Measurements from ENCODE around the gene TRIM47. TPM values are rescaled to one million over a fixed set of nuclear protein-coding genes. Genes with fewer than 3 reads are reported as not detected.
A peak's percentile ranks its signal among the peaks of the same experiment; 100 is the strongest.

Gene TRIM47
- total RNA-seq, 1 experiment from 2014 or later, result 0.95 TPM

DNA sequence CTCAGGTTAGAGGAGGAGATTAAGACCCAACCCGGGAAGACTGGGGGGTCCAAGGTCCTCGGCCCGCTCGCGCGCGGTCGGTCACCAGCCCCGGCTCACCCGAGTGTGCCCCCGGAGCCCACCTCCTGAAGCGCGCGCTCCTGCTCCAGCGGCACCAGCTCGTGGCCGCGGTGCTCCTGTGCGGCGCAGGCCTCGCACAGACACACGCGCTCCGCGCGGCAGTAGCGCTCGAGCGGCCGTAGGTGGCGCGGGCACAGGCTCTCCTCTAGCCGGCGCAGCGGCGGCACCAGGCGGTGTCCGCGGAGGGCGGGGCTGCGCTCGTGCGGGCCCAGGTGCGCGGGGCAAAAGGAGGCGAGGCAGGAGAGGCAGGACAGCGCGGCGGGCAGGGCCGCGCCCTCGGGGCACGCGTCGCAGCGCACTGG, 618 bp downstream of the TRIM47 start:
- TF ChIP-seq, protein P1, sequence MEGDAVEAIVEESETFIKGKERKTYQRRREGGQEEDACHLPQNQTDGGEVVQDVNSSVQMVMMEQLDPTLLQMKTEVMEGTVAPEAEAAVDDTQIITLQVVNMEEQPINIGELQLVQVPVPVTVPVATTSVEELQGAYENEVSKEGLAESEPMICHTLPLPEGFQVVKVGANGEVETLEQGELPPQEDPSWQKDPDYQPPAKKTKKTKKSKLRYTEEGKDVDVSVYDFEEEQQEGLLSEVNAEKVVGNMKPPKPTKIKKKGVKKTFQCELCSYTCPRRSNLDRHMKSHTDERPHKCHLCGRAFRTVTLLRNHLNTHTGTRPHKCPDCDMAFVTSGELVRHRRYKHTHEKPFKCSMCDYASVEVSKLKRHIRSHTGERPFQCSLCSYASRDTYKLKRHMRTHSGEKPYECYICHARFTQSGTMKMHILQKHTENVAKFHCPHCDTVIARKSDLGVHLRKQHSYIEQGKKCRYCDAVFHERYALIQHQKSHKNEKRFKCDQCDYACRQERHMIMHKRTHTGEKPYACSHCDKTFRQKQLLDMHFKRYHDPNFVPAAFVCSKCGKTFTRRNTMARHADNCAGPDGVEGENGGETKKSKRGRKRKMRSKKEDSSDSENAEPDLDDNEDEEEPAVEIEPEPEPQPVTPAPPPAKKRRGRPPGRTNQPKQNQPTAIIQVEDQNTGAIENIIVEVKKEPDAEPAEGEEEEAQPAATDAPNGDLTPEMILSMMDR (conservative IDR thresholded peaks at IDR 0.05; ENCODE audit: low read depth, low read length), result peak; percentile 50
- TF ChIP-seq EZH2 (IDR thresholded peaks at IDR 0.05; ENCODE audit: borderline replicate concordance, low read depth, low read length, poor library complexity, severe bottlenecking), result no peak
- peak overlapping the region; percentile 39 for H3K4me3 ChIP-seq (ENCODE audit: low read depth, low read length, poor library complexity, severe bottlenecking)
- H3K27ac ChIP-seq (ENCODE audit: low read depth, low read length, poor library complexity, severe bottlenecking), result no peak overlapping the region
- no peaks in the 10 kb centered on the region for H3K9me3 ChIP-seq (ENCODE audit: low read depth, low read length, poor library complexity, severe bottlenecking)
- intact Hi-C loops (cut with micrococcal nuclease; ENCODE audit: unreplicated experiment), result no loop called here
- BruUV-seq (replicated peaks), result no TSS peak
- DNase-seq (ENCODE audit: low spot score), result peak; percentile 78
- no peaks in the 10 kb centered on the region for H3K36me3 ChIP-seq (ENCODE audit: insufficient read depth, low read length, poor library complexity, severe bottlenecking)
- ChIA-PET CTCF (interaction anchor here (1.2 kb wide), 1 partner anchor 124 kb away, joined by 3 read pairs; no protein-coding TSS in a partner anchor), POLR2A (ENCODE audit: low non-redundant PET) (no interaction called here)
- H3K4me1 ChIP-seq (ENCODE audit: insufficient read depth, low read length, poor library complexity, severe bottlenecking), result peaks cover 16% of the 10 kb centered on the region
- peaks cover 13% of the 10 kb centered on the region for H3K27me3 ChIP-seq (replicated peaks; ENCODE audit: insufficient read depth, low read depth, low read length, poor library complexity)

DNA sequence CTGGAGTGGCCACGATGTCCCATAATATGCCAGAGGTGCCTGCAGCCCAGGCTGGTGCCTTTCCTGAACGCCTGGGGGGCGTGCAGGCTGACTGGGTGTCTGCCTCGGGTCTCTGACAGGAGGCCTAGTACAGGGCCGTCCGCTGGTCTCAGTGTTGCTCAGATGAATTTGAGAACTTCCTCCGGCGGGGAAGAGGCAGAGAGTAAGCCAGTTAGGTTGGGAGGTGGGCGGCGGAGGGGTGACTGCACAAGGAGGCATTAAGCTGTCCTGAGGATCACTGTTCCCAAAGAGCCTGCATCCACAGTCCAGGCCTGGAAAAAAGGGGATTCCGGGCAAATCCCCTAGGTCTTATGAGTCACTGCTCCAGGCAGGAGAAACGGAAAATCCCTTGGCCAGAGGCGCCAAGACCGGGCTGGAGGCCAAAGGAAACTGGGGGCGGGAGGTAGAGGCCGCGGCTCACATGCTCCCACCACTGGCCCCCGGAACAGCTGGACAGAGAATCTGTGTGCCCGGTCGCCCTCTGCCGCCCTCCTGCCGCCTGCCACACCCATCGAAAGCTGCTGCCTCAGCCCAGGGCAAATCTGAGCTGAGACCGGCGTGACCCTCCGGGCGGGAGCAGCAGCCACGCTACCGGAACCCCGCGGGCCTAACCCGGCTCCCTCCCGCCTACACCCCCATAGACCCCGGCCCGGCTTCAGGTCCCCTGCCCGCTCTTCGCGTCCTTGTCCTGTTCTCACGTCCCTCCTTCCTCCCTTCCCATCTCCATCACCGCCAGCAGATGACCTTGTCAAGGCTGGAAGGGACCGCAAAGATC, 1.2 kb downstream of the TRIM47 start:
- Histone ChIP-seq H3K27me3 (replicated peaks; ENCODE audit: insufficient read depth, low read depth, low read length, poor library complexity) (peaks cover 13% of the 10 kb centered on the region), H3K4me1 (ENCODE audit: insufficient read depth, low read length, poor library complexity, severe bottlenecking) (peaks cover 16% of the 10 kb centered on the region), H3K4me3 (ENCODE audit: low read depth, low read length, poor library complexity, severe bottlenecking) (peak overlapping the region; percentile 39), H3K9me3 (ENCODE audit: low read depth, low read length, poor library complexity, severe bottlenecking) (no peaks in the 10 kb centered on the region), H3K27ac (ENCODE audit: low read depth, low read length, poor library complexity, severe bottlenecking) (no peak overlapping the region), H3K36me3 (ENCODE audit: insufficient read depth, low read length, poor library complexity, severe bottlenecking) (no peaks in the 10 kb centered on the region)
- intact Hi-C loops (cut with micrococcal nuclease; ENCODE audit: unreplicated experiment), result no loop called here
- POLR2A ChIA-PET (ENCODE audit: low non-redundant PET), result no interaction called here
- TF ChIP-seq, protein P1 (conservative IDR thresholded peaks at IDR 0.05; ENCODE audit: low read depth, low read length), result no peak
- TF ChIP-seq EZH2 (IDR thresholded peaks at IDR 0.05; ENCODE audit: borderline replicate concordance, low read depth, low read length, poor library complexity, severe bottlenecking), result no peak
- CTCF ChIA-PET, result no interaction called here
- DNase-seq (ENCODE audit: low spot score), result no peak
- no TSS peak for BruUV-seq (replicated peaks)

DNA sequence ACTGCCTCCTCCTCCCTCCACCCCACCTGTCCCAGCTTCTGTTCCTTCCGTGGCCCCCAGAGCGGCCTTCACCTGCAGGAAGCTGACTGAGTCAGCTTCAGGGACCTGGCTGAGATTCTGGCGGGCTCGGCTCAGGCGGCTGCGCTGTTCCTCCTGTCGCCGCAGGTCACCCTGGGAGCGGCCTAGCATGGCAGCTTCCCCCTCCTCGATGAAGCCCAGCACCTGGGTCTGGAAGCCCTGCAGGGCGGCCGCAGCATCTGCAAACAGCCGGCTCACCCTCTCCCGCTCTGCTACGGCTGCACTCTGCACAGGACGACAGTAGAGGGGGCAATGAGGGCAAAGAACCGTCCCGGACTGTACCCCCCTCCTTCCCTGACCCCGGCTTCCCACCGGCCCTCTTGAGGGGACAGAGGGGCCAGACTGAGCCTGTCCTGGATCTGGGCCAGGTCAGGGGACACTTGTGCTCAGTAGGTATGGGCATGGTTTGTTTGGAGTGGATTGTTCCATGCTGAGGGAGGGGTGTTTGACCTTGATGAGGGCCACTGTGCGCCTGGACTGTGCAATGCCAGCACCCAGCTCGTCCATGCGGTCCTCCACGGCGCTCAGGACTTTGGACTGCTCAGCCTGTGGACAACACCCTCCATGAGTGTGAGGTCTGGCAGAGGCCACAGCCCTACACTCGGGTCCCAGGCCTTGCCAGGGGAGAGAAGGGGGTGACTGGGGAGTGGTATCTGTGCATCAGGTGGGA, 2.0 kb downstream of the TRIM47 start:
- Histone ChIP-seq H3K36me3 (ENCODE audit: insufficient read depth, low read length, poor library complexity, severe bottlenecking) (no peaks in the 10 kb centered on the region), H3K4me1 (ENCODE audit: insufficient read depth, low read length, poor library complexity, severe bottlenecking) (peaks cover 16% of the 10 kb centered on the region), H3K9me3 (ENCODE audit: low read depth, low read length, poor library complexity, severe bottlenecking) (no peaks in the 10 kb centered on the region), H3K27ac (ENCODE audit: low read depth, low read length, poor library complexity, severe bottlenecking) (no peak overlapping the region), H3K27me3 (replicated peaks; ENCODE audit: insufficient read depth, low read depth, low read length, poor library complexity) (peaks cover 13% of the 10 kb centered on the region), H3K4me3 (ENCODE audit: low read depth, low read length, poor library complexity, severe bottlenecking) (no peak overlapping the region)
- POLR2A ChIA-PET (ENCODE audit: low non-redundant PET), result no interaction called here
- intact Hi-C loops (cut with micrococcal nuclease; ENCODE audit: unreplicated experiment), result no loop called here
- TF ChIP-seq, protein P1 (conservative IDR thresholded peaks at IDR 0.05; ENCODE audit: low read depth, low read length), result no peak
- TF ChIP-seq EZH2 (IDR thresholded peaks at IDR 0.05; ENCODE audit: borderline replicate concordance, low read depth, low read length, poor library complexity, severe bottlenecking), result no peak
- no peak for DNase-seq (ENCODE audit: low spot score)
- CTCF ChIA-PET, result interaction anchor here (1.2 kb wide), 1 partner anchor 20 kb away, joined by 3 read pairs; no protein-coding TSS in a partner anchor
- no TSS peak for BruUV-seq (replicated peaks)

Data from A673 (cell line).